DND-41 (cell line): ENCODE results near the gene GTF3C1.

ENCODE experiments used
- ATAC-seq: fragments of 200-7000 bp; cut with Tn5 transposase; 3 replicates; pipeline ENCODE4 v1.9.1; 2021; ENCODE audit warnings: low read depth; ENCODE audit not compliant: insufficient read depth
- DNase-seq: peaks from one replicate; pipeline ENCODE4 v3.0.0-alpha.2; 2020
- H2AFZ ChIP-seq: 2 replicates; pipeline ENCODE4 v1.6.0; 2012; ENCODE audit warnings: low read depth, low read length
- H3K27ac ChIP-seq: 2 replicates; pipeline ENCODE4 v1.5.1; 2012; ENCODE audit warnings: low read length, inconsistent platforms
- H3K27me3 ChIP-seq: fragments of 200-600 bp; sonication (generic); 2 replicates; pipeline ENCODE4 v1.6.0; 2012; ENCODE audit warnings: low read length, mild to moderate bottlenecking, inconsistent platforms; ENCODE audit not compliant: insufficient read depth, poor library complexity
- H3K36me3 ChIP-seq: 2 replicates; pipeline ENCODE4 v1.5.1; 2012; ENCODE audit warnings: low read length, inconsistent platforms; ENCODE audit not compliant: insufficient read depth
- H3K4me1 ChIP-seq: 2 replicates; pipeline ENCODE4 v1.5.1; 2012; ENCODE audit warnings: mild to moderate bottlenecking, low read length; ENCODE audit not compliant: insufficient read depth
- H3K4me2 ChIP-seq: 2 replicates; pipeline ENCODE4 v1.6.0; 2012; ENCODE audit warnings: mild to moderate bottlenecking, moderate library complexity, low read length, inconsistent platforms; ENCODE audit not compliant: insufficient read depth
- H3K4me3 ChIP-seq, 2 experiments: fragments of 200-600 bp in 1 of 2; shearing (Covaris generic) in 1 of 2; 2 replicates each; pipeline ENCODE4 v1.5.1; 2012 to 2016; ENCODE audit warnings: inconsistent platforms in 2 of 2, low read length in 2 of 2, mild to moderate bottlenecking in 2 of 2, low read depth in 1 of 2, moderate library complexity in 1 of 2
- H3K79me2 ChIP-seq: 2 replicates; pipeline ENCODE4 v1.6.0; 2012; ENCODE audit warnings: low read length, inconsistent platforms; ENCODE audit not compliant: insufficient read depth
- H3K9ac ChIP-seq: 2 replicates; pipeline ENCODE4 v1.6.0; 2012; ENCODE audit warnings: low read depth, mild to moderate bottlenecking, inconsistent platforms, low read length, moderate library complexity
- H3K9me3 ChIP-seq: 2 replicates; pipeline ENCODE4 v1.5.1; 2012; ENCODE audit warnings: low read length, moderate library complexity, mild to moderate bottlenecking, inconsistent platforms; ENCODE audit not compliant: insufficient read depth, severe bottlenecking
- H4K20me1 ChIP-seq: 2 replicates; pipeline ENCODE4 v1.6.0; 2012; ENCODE audit warnings: low read length; ENCODE audit not compliant: insufficient read depth
- CTCF ChIP-seq: IDR thresholded peaks from 2 replicates; pipeline ENCODE4 v1.5.1; 2012; ENCODE audit warnings: borderline replicate concordance, low read length, moderate library complexity, mild to moderate bottlenecking; ENCODE audit not compliant: poor library complexity, severe bottlenecking; ENCODE audit errors: extremely low read depth
- EZH2 ChIP-seq: IDR thresholded peaks from 3 replicates; pipeline ENCODE4 v1.6.1; 2012; ENCODE audit warnings: borderline replicate concordance, low read depth, mild to moderate bottlenecking, moderate library complexity, low read length, inconsistent platforms; ENCODE audit not compliant: severe bottlenecking

The GTF3C1 gene

GRCh38 chr16:27431773-27432532 lies 117.8 kb downstream of the GTF3C1 start:
- Histone ChIP-seq H3K27ac (no peak overlapping the region), H4K20me1 (no peaks in the 10 kb centered on the region), H3K9me3 (no peaks in the 10 kb centered on the region), H3K4me2 (no peak overlapping the region), H3K4me1 (no peaks in the 10 kb centered on the region), H3K79me2 (no peaks in the 10 kb centered on the region), H3K27me3 (no peaks in the 10 kb centered on the region), H2AFZ (no peak overlapping the region), H3K9ac (no peak overlapping the region), H3K36me3 (no peaks in the 10 kb centered on the region), H3K4me3 (no peak overlapping the region)
- DNase-seq = no peak
- TF ChIP-seq CTCF (no peak), EZH2 (no peak)
- no peak for ATAC-seq

- no peak for TF ChIP-seq EZH2
- TF ChIP-seq CTCF = no peak
- Histone ChIP-seq H4K20me1 (no peaks in the 10 kb centered on the region), H3K9me3 (no peaks in the 10 kb centered on the region), H3K27ac (no peak overlapping the region), H3K79me2 (no peaks in the 10 kb centered on the region), H3K4me2 (no peak overlapping the region), H3K27me3 (no peaks in the 10 kb centered on the region), H3K4me3 (no peak overlapping the region), H2AFZ (no peak overlapping the region), H3K36me3 (no peaks in the 10 kb centered on the region), H3K9ac (no peak overlapping the region), H3K4me1 (no peaks in the 10 kb centered on the region; the same call in 1 of the 2 replicates)
- ATAC-seq (no peak), DNase-seq (no peak)
Measured at GRCh38 chr16:27430923-27431484, 118.7 kb downstream of the GTF3C1 start.

GRCh38 chr16:27430512-27430911 lies 119.2 kb downstream of the GTF3C1 start:
- no peaks in the 10 kb centered on the region; the same call in 1 of the 2 replicates for H3K4me1 ChIP-seq

More at GRCh38 chr16:27430512-27430911, 119.2 kb downstream of the GTF3C1 start:
- H3K27ac ChIP-seq = no peak overlapping the region
- no peak for ATAC-seq
- TF ChIP-seq CTCF = no peak
- no peaks in the 10 kb centered on the region for H3K27me3 ChIP-seq
- H3K4me2 ChIP-seq = no peak overlapping the region
- H2AFZ ChIP-seq = no peak overlapping the region
- H3K36me3 ChIP-seq = no peaks in the 10 kb centered on the region
- no peaks in the 10 kb centered on the region for H4K20me1 ChIP-seq
- H3K9me3 ChIP-seq = no peaks in the 10 kb centered on the region
- H3K4me3 ChIP-seq = no peak overlapping the region
- DNase-seq = no peak
- H3K9ac ChIP-seq = no peak overlapping the region
- H3K79me2 ChIP-seq = no peaks in the 10 kb centered on the region
